SK-N-SH treated with all-trans-retinoic acid at 6 μM for 48 hours (cell line): ENCODE measurements around the gene CFAP20DC.

Experiments
- ATAC-seq: fragments of 200-7000 bp; cut with Tn5 transposase; 3 replicates; pipeline ENCODE4 v1.9.1; 2020; ENCODE audit warnings: mild to moderate bottlenecking, moderate library complexity
- ARNTL ChIP-seq: fragments of 450-650 bp; formaldehyde crosslinking; IDR thresholded peaks from 2 replicates; pipeline ENCODE4 v1.5.0; 2020; ENCODE audit warnings: low read depth, mild to moderate bottlenecking, moderate library complexity, borderline replicate concordance
- BACH2 ChIP-seq: fragments of 250-450 bp; sonication (Bioruptor Pico); IDR thresholded peaks from 2 replicates; pipeline ENCODE4 v1.9.0; 2021; ENCODE audit warnings: mild to moderate bottlenecking, borderline replicate concordance
- CREB5 ChIP-seq: fragments of 250-450 bp; sonication (Bioruptor Pico); IDR thresholded peaks from 2 replicates; pipeline ENCODE4 v1.5.1; 2020; ENCODE audit warnings: low read depth, mild to moderate bottlenecking, moderate library complexity
- CSDC2 ChIP-seq: fragments of 250-450 bp; sonication (Bioruptor Pico); IDR thresholded peaks from 2 replicates; pipeline ENCODE4 v1.5.0; 2020; ENCODE audit warnings: mild to moderate bottlenecking, moderate library complexity
- CSRNP3 ChIP-seq: fragments of 250-450 bp; sonication (Bioruptor Pico); IDR thresholded peaks from 2 replicates; pipeline ENCODE4 v1.5.1; 2021; ENCODE audit warnings: mild to moderate bottlenecking, moderate library complexity
- ESRRG ChIP-seq: fragments of 250-450 bp; sonication (Bioruptor Pico); IDR thresholded peaks from 2 replicates; pipeline ENCODE4 v1.6.1; 2021; ENCODE audit warnings: mild to moderate bottlenecking
- GLIS3 ChIP-seq: fragments of 250-450 bp; sonication (Bioruptor Pico); IDR thresholded peaks from 2 replicates; pipeline ENCODE4 v1.5.0; 2020; ENCODE audit warnings: mild to moderate bottlenecking, moderate library complexity
- ISL1 ChIP-seq: fragments of 250-450 bp; sonication (Bioruptor Pico); IDR thresholded peaks from 2 replicates; pipeline ENCODE4 v2.1.2; 2022; ENCODE audit warnings: mild to moderate bottlenecking, moderate library complexity
- OSR1 ChIP-seq: fragments of 250-450 bp; sonication (Bioruptor Pico); IDR thresholded peaks from 2 replicates; pipeline ENCODE4 v1.8.0; 2022; ENCODE audit warnings: moderate library complexity, mild to moderate bottlenecking, inconsistent platforms
- PPARA ChIP-seq: fragments of 250-450 bp; sonication (Bioruptor Pico); IDR thresholded peaks from 2 replicates; pipeline ENCODE4 v1.5.0; 2020; ENCODE audit warnings: mild to moderate bottlenecking, borderline replicate concordance
- RARB ChIP-seq: fragments of 250-450 bp; sonication (Bioruptor Pico); IDR thresholded peaks from 2 replicates; pipeline ENCODE4 v1.8.0; 2021; ENCODE audit warnings: mild to moderate bottlenecking, moderate library complexity
- SNAI2 ChIP-seq: fragments of 250-450 bp; sonication (Bioruptor Pico); IDR thresholded peaks from 2 replicates; pipeline ENCODE4 v1.5.0; 2020; ENCODE audit warnings: mild to moderate bottlenecking, moderate library complexity
- TCF4 ChIP-seq: fragments of 250-450 bp; sonication (Bioruptor Pico); IDR thresholded peaks from 2 replicates; pipeline ENCODE4 v1.8.0; 2021; ENCODE audit warnings: mild to moderate bottlenecking, moderate library complexity, borderline replicate concordance
- TOX ChIP-seq: fragments of 250-450 bp; sonication (Bioruptor Pico); IDR thresholded peaks from 2 replicates; pipeline ENCODE4 v1.8.0; 2021; ENCODE audit warnings: mild to moderate bottlenecking, moderate library complexity, borderline replicate concordance
- TSHZ2 ChIP-seq: fragments of 250-450 bp; sonication (Bioruptor Pico); IDR thresholded peaks from 2 replicates; pipeline ENCODE4 v1.5.0; 2020; ENCODE audit warnings: mild to moderate bottlenecking, moderate library complexity
- ZC3H10 ChIP-seq: fragments of 250-450 bp; sonication (Bioruptor Pico); IDR thresholded peaks from 2 replicates; pipeline ENCODE4 v1.5.1; 2021; ENCODE audit warnings: mild to moderate bottlenecking, moderate library complexity
- ZFP3 ChIP-seq: fragments of 250-450 bp; sonication (Bioruptor Pico); IDR thresholded peaks from 2 replicates; pipeline ENCODE4 v1.5.0; 2020; ENCODE audit warnings: mild to moderate bottlenecking, moderate library complexity
- ZFP30 ChIP-seq: fragments of 450-650 bp; formaldehyde crosslinking; IDR thresholded peaks from 2 replicates; pipeline ENCODE4 v1.5.0; 2022; ENCODE audit warnings: mild to moderate bottlenecking, moderate library complexity
- ZNF565 ChIP-seq: fragments of 450-650 bp; formaldehyde crosslinking; conservative IDR thresholded peaks from 2 replicates; pipeline ENCODE4 v1.5.0; 2020; ENCODE audit warnings: low read depth, mild to moderate bottlenecking, moderate library complexity
- ZNF70 ChIP-seq: fragments of 450-650 bp; formaldehyde crosslinking; IDR thresholded peaks from 2 replicates; pipeline ENCODE4 v1.5.0; 2020; ENCODE audit warnings: mild to moderate bottlenecking, moderate library complexity
- ZNF8 ChIP-seq: fragments of 450-650 bp; formaldehyde crosslinking; IDR thresholded peaks from 2 replicates; pipeline ENCODE4 v1.5.0; 2020; ENCODE audit warnings: mild to moderate bottlenecking, moderate library complexity
- TF ChIP-seq, protein P1 (sequence below): fragments of 250-450 bp; sonication (Bioruptor Pico); IDR thresholded peaks from 2 replicates; pipeline ENCODE4 v1.8.0; 2020; ENCODE audit warnings: mild to moderate bottlenecking, moderate library complexity, borderline replicate concordance
- TF ChIP-seq, protein P2 (sequence below): fragments of 250-450 bp; sonication (Bioruptor Pico); IDR thresholded peaks from 2 replicates; pipeline ENCODE4 v1.8.0; 2021; ENCODE audit warnings: low read depth, mild to moderate bottlenecking, moderate library complexity, borderline replicate concordance

Gene CFAP20DC

GRCh38 chr3:58737644-58738043 lies 312.2 kb downstream of the CFAP20DC start:
- TF ChIP-seq BACH2 (CRISPR knock-in tag) (no peak), ISL1 (CRISPR knock-in tag) (no peak), SNAI2 (no peak), ZNF8 (CRISPR knock-in tag) (no peak), TOX (CRISPR knock-in tag) (no peak), ZFP30 (CRISPR knock-in tag) (no peak), RARB (CRISPR knock-in tag) (no peak), CREB5 (CRISPR knock-in tag) (no peak), ZNF565 (CRISPR knock-in tag) (no peak), CSDC2 (no peak), PPARA (CRISPR knock-in tag) (no peak), TCF4 (CRISPR knock-in tag) (no peak), ZC3H10 (no peak), ESRRG (CRISPR knock-in tag) (no peak)
- TF ChIP-seq, protein P1, sequence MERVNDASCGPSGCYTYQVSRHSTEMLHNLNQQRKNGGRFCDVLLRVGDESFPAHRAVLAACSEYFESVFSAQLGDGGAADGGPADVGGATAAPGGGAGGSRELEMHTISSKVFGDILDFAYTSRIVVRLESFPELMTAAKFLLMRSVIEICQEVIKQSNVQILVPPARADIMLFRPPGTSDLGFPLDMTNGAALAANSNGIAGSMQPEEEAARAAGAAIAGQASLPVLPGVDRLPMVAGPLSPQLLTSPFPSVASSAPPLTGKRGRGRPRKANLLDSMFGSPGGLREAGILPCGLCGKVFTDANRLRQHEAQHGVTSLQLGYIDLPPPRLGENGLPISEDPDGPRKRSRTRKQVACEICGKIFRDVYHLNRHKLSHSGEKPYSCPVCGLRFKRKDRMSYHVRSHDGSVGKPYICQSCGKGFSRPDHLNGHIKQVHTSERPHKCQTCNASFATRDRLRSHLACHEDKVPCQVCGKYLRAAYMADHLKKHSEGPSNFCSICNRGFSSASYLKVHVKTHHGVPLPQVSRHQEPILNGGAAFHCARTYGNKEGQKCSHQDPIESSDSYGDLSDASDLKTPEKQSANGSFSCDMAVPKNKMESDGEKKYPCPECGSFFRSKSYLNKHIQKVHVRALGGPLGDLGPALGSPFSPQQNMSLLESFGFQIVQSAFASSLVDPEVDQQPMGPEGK (CRISPR knock-in tag), result no peak
- ATAC-seq, result no peak

- no peak for ATAC-seq
Measured at GRCh38 chr3:58731673-58732072, 318.2 kb downstream of the CFAP20DC start.

DNA sequence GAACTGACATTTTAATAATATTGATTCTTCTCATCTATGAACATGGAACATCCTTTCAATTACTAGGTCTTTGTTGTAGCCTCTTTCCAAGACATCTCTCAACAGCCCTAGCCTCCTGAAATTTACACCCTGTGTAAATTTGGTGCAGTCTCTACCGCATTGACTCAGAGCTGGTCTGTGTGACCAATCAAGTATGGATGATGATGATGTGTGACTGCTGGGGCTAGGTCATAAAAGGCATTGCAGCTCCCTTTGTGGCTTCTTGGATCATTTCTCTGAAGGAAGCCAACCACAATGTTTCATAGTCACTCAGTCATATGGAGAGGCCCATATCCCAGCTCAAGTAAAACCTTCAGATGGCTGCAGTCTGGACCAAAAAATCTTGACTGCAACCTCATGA lies 321.1 kb downstream of the CFAP20DC start:
- ATAC-seq, result no peak
- TF ChIP-seq GLIS3 (CRISPR knock-in tag) (no peak), ZNF70 (CRISPR knock-in tag) (no peak), CSRNP3 (CRISPR knock-in tag) (no peak), ARNTL (CRISPR knock-in tag) (no peak), TSHZ2 (CRISPR knock-in tag) (no peak), ISL1 (CRISPR knock-in tag) (no peak), ZC3H10 (no peak)
- TF ChIP-seq, all 23 proteins: peak for 0

More at GRCh38 chr3:58731673-58732072, 318.2 kb downstream of the CFAP20DC start:
- TF ChIP-seq CSRNP3 (CRISPR knock-in tag), result no peak
- TF ChIP-seq, protein P1 (CRISPR knock-in tag), result no peak
- no peak for TF ChIP-seq TOX (CRISPR knock-in tag)
- TF ChIP-seq BACH2 (CRISPR knock-in tag), result no peak
- TF ChIP-seq OSR1 (CRISPR knock-in tag), result no peak
- no peak for TF ChIP-seq ZC3H10
- TF ChIP-seq ZFP30 (CRISPR knock-in tag), result no peak
- TF ChIP-seq ARNTL (CRISPR knock-in tag), result no peak
- TF ChIP-seq RARB (CRISPR knock-in tag), result no peak
- TF ChIP-seq, protein P2, sequence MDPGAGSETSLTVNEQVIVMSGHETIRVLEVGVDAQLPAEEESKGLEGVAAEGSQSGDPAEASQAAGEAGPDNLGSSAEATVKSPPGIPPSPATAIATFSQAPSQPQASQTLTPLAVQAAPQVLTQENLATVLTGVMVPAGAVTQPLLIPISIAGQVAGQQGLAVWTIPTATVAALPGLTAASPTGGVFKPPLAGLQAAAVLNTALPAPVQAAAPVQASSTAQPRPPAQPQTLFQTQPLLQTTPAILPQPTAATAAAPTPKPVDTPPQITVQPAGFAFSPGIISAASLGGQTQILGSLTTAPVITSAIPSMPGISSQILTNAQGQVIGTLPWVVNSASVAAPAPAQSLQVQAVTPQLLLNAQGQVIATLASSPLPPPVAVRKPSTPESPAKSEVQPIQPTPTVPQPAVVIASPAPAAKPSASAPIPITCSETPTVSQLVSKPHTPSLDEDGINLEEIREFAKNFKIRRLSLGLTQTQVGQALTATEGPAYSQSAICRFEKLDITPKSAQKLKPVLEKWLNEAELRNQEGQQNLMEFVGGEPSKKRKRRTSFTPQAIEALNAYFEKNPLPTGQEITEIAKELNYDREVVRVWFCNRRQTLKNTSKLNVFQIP (CRISPR knock-in tag), result no peak
- no peak for TF ChIP-seq ZFP3 (CRISPR knock-in tag)
